HuH-7 (cell line): Measurements from ENCODE around the gene DDIT3.

Experiments used
- DNase-seq: peaks from one replicate; pipeline ENCODE4 v3.0.0; 2011; ENCODE audit warnings: low spot score

DDIT3 gene

DNA sequence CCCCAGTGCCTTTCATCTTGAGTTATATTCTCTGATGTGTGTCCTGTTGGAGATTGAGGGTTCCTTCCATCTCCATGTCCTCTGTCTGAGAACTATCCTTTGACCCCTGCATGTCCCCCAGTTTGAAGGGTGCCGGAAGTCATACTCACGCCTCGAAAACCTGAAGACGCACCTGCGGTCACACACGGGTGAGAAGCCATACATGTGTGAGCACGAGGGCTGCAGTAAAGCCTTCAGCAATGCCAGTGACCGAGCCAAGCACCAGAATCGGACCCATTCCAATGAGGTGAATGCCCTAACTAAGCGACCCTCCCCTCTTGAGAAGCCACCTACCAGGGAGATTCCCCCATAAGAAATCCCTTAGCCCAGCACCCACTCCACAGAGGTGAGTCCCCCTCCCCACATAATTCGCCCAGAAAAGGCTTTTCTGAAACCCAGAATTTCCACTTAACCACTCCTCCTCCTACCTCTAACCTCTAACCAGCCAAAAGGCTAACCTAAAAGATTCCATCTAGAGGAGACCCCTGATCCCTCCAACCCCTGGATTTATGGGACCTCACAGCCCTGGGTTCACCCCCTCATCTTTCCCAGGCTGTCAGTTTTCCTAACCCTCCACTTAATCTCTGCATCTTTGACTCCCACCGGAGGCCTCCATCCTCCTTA lies 53.0 kb downstream of the DDIT3 start:
- no peak for DNase-seq
